ENCODE results near the gene MVP.

- TF ChIP-seq CTCF (conservative IDR thresholded peaks at IDR 0.05; ENCODE audit: low read length), result no peak
- no peak for TF ChIP-seq EZH2phosphoT487 (IDR thresholded peaks at IDR 0.05; ENCODE audit: borderline replicate concordance, low read depth, low read length)
Measured at GRCh38 chr16:29811170-29811895, 8.9 kb upstream of the MVP start.

All from OCI-LY7 (cell line).